GM19452 (cell line): ENCODE results near the gene EXOC3L1.

ENCODE experiments used
- ATAC-seq: cut with Tn5 transposase; IDR thresholded peaks from one replicate; pipeline ENCODE4 v1.9.1; 2021; ENCODE audit not compliant: unreplicated experiment

EXOC3L1 gene

DNA sequence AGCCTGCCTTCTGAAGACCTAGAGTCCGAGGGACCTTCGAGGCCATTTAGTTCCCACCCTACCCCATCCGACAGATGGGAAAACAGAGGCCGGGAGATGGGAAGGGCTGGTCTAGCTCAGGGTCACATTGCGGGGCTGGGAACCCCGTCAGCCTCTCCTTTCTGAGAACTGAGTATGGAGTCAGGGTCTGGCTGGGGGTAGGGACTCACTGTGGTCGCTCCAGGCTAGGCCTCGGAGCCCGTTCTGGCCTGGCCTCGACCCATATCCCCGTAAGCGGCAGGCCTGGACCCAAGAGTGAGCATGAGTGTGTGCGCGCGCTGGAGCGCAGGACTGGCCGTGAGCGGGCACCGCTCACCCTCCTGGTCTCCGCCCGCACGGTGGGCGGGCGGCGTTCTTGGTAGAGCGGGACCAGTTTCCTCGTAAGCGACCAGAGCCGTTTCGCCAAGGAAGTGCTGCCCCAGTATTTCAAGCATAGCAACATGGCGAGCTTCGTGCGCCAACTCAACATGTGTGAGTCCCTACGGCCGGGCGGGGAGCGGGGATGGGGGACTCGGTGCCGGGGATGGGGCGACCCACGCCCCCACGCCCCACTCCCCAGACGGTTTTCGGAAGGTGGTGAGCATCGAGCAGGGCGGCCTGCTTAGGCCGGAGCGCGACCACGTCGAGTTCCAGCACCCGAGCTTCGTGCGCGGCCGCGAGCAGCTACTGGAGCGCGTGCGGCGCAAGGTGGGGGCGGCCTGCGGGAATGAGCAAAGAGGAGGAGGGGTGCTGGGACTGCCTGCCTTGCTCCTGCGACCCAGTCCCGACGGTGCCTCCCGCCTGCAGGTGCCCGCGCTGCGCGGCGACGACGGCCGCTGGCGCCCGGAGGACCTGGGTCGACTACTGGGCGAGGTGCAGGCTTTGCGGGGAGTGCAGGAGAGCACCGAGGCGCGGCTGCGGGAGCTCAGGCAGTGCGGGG lies 24.5 kb downstream of the EXOC3L1 start:
- ATAC-seq = no peak

GRCh38 chr16:67164599-67165061 lies 25.3 kb downstream of the EXOC3L1 start, which contains the start of gene HSF4:
Gene HSF4, plus strand, starts transcription at chr16:67164745. Its CDS starts 67 bp downstream, at chr16:67164812.
- no peak for ATAC-seq

DNA sequence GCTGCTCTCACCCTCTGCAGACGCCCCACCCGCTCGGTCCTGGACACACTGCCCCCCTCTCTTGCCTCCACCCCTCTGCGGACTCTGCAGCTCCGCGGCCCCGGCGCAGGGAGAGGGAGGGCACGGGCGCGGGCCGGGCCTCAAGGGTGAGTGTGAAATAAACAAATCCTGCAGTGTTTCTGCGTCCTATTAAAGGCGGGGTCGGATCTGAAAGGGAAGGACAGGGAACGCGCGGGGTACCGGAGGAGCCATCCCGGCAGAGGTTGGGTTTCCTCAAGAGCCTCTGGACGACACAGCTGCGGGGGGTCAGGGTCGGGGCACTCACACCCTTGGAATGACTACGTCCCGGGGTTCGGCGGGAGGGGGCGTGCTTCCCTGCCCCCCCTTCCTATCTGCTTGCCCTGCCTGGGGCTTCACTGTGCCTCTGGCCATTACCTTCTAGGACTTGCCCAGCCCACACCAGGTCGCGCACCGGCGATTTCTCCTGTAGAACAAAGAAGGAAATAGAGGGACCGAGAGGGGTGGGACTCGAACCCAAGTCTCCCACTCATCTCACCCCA lies 25.9 kb downstream of the EXOC3L1 start:
- ATAC-seq = no peak

DNA sequence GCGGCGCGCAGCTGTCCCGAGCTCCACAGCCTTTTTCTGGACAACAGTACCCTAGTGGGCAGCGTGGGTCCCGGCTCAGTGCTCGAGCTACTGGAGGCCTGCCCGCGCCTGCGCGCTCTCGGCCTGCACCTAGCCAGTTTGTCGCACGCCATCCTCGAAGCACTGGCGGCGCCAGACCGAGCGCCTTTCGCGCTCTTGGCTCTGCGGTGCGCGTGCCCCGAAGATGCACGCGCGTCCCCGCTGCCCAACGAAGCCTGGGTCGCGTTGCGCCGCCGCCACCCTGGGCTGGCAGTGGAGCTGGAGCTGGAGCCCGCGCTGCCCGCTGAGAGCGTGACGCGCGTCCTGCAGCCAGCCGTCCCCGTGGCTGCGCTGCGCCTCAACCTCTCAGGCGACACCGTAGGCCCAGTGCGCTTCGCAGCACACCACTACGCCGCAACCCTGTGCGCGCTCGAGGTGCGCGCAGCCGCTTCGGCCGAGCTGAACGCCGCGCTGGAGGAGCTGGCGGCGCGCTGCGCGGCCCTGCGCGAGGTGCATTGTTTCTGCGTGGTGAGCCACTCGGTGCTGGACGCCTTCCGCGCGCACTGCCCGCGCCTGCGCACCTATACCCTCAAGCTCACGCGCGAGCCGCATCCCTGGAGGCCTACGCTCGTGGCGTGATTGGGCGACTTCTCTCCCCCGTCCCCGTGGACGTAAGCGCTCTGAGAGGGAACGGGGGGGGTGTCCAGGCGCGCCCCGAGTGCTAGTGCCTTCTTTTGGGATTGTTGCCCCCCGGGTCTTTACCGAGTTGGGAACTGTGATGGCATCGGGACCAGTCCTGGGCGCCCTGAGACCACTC lies 26.6 kb downstream of the EXOC3L1 start:
- ATAC-seq = no peak

GRCh38 chr16:67162506-67163163 lies 27.3 kb downstream of the EXOC3L1 start:
- no peak for ATAC-seq

GRCh38 chr16:67161595-67162058 lies 28.3 kb downstream of the EXOC3L1 start:
- ATAC-seq = no peak

- peak; percentile 36 for ATAC-seq
These were observed 31.0 kb downstream of the EXOC3L1 start for GRCh38 chr16:67158637-67159600.

- ATAC-seq = no peak
These were observed 31.9 kb downstream of the EXOC3L1 start for GRCh38 chr16:67157892-67158635.

- no peak for ATAC-seq
These were observed 32.7 kb downstream of the EXOC3L1 start for GRCh38 chr16:67157106-67157748.

DNA sequence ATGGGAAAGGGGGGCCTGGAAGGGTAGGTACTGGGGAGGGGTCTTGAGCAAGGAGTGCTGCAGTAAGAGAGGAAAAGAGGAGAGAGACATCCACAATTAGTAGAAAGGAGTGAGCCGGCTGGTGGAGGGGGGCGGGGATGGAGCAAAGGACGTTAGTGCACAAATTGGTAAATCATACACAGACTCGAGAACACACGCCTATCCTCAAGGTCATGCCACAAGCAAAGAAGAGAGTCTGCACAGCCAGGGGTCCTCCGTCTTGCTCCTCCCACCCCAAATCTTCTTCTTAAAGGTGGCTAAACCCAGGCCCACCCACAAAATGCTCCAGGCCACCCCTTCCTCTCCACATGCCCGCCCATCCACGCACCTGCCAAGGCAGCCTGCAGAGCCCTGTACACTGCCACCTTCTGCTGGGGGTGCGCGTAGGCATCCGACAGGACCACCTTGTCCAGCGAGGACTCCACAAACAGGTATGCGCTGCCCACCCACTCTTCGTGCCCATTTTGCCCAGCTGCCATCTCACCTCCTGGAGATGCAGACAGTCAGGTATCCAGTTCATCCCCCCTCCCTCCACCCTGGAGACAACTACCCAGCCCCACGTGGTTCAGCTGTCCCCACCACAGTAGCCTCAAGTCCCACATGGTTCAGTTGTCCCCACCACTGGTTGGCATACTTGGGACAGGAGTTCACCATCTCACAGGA lies 33.6 kb downstream of the EXOC3L1 start:
- no peak for ATAC-seq

GRCh38 chr16:67155295-67156142 lies 34.4 kb downstream of the EXOC3L1 start:
- ATAC-seq = no peak

DNA sequence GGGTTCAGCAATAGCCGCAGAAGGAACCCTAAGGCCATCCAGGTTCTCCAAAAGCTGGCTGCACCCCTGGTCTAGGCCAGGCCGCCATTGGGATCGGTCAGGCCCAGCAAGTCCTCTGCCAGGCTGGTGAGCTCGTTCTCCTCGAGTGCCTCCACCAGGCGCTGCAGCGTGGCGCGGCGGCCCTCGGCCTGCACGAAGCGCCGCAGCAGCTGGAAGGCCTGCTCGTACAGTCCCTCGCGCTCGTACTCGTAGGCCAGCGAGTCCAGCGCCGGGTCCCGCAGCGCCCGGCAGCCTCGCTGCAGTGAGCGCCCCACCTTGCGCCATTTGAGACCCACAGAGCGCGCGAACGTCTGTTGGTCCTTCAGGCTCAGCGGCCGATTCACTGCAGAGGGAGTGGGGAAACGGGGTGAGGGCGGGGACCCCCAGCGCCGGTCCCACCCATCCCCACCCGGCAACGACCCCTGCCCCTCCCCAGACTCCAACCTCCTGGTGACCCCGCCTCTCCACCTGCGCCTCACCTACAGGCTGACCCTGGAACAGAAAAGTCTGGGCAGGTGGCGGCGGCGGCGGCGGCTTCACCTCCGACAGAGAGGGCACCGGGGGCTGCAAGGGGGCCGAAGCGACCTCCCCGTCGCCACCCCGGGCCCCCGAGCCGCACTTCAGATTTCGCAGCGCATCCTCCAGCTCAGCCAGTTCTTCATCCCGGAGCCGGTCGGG lies 35.2 kb downstream of the EXOC3L1 start:
- ATAC-seq = no peak

DNA sequence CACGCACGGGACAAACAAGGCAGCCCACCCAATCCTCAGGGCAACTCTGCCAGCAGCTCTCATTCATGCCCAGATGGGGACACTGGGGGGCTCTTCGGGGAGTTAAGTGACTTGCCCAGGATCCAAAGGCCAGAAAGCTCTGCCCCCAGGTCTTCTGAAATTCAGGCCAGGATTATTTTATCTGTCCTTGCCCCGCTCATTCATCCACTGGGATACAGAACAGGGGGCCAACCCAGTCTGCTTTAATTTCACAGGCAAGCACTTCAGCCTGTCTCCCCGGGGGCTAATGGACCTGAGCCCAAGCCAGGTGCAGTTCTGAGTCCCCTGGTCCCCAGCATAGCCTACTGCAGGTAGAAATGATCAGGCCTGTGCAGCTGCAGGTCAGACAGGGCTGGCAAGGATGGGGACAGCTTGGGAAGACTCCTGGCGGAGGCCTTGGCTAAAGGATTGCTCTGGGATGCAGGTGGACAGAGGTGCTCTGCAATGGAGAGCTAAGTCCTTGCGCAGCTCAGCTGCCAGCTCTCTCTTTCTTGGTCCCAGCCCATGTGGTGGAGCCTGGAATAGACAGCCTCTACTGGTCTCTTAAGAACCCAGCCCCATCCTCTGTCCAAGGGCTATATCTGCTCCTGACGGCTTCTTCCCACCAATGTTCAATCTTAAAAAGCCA lies 38.4 kb downstream of the EXOC3L1 start:
- ATAC-seq = no peak

DNA sequence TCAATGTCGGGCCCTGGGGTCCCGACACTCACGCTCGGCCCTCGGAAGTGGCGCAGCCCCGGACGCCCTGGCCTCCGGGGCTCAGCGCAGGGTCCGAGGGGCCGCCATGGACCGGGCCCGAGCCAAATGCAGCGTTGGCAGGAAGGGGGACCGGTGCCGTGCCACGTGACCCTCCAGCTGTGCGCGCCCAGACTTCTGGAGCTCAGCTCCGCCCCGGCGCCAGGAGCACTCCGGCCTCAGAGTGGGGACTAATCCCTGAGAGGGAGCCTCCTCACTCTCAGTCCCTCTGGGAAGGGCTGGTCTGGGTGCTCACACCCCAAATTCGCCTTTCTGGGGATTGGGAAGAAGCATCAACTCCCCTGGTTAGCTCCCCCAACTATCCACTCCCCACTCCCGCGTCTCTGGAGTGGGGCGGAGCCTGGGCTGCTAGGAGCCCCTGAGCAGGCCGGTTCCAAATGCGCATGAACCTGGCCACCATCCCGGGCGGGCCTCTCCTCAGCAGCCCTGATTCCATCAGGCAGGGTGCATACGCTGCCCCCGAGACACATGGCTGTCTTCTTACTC lies 39.0 kb downstream of the EXOC3L1 start, which contains the start of gene B3GNT9:
TSS of gene B3GNT9 (minus strand) at position 166 of the 564 bp plus-strand sequence. CDS start 513 bp downstream, outside the sequence.
- peak; percentile 64 for ATAC-seq
